Trophoblast cell (in vitro differentiated cells and primary cell): ENCODE measurements around the gene BRWD1.

Experiments used
- DNase-seq, 2 donors: peaks; one replicate each; pipeline ENCODE4 v3.0.0-alpha.2; 2016
- H2AFZ ChIP-seq: 2 replicates; pipeline ENCODE4 v1.6.1; 2013; ENCODE audit warnings: low read length, moderate library complexity, mild to moderate bottlenecking; ENCODE audit not compliant: insufficient read depth, poor library complexity
- H2AK5ac ChIP-seq: 2 replicates; pipeline ENCODE4 v1.6.1; 2013; ENCODE audit warnings: mild to moderate bottlenecking, low read length
- H2BK120ac ChIP-seq: 2 replicates; pipeline ENCODE4 v1.6.1; 2013; ENCODE audit warnings: low read length, mild to moderate bottlenecking, moderate library complexity; ENCODE audit not compliant: insufficient read depth, poor library complexity
- H2BK12ac ChIP-seq: 2 replicates; pipeline ENCODE4 v1.6.1; 2013; ENCODE audit warnings: mild to moderate bottlenecking, low read length, moderate library complexity
- H2BK5ac ChIP-seq: 2 replicates; pipeline ENCODE4 v1.6.1; 2013; ENCODE audit warnings: low read length, low read depth, moderate library complexity, mild to moderate bottlenecking; ENCODE audit not compliant: poor library complexity
- H3K14ac ChIP-seq: 2 replicates; pipeline ENCODE4 v1.6.1; 2013; ENCODE audit warnings: mild to moderate bottlenecking, low read length
- H3K18ac ChIP-seq: 2 replicates; pipeline ENCODE4 v1.6.1; 2013; ENCODE audit warnings: mild to moderate bottlenecking, low read length
- H3K23ac ChIP-seq: 2 replicates; pipeline ENCODE4 v1.6.1; 2013; ENCODE audit warnings: low read length
- H3K27ac ChIP-seq: 2 replicates; pipeline ENCODE4 v1.5.1; 2013; ENCODE audit warnings: low read depth, mild to moderate bottlenecking, inconsistent platforms, low read length, moderate library complexity
- H3K27me3 ChIP-seq: 2 replicates; pipeline ENCODE4 v1.6.1; 2013; ENCODE audit warnings: inconsistent platforms, mild to moderate bottlenecking, low read length, moderate library complexity; ENCODE audit not compliant: insufficient read depth
- H3K36me3 ChIP-seq, 2 experiments: 1 replicate in 1 of 2; 2 replicates in 1 of 2; pipeline ENCODE4 v1.6.1; 2013; ENCODE audit warnings: low read length in 2 of 2, mild to moderate bottlenecking in 2 of 2, moderate library complexity in 1 of 2; ENCODE audit not compliant: insufficient read depth in 2 of 2, control insufficient read depth in 1 of 2
- H3K4ac ChIP-seq: 2 replicates; pipeline ENCODE4 v1.6.1; 2013; ENCODE audit warnings: low read depth, mild to moderate bottlenecking, low read length, moderate library complexity
- H3K4me1 ChIP-seq, 2 experiments: 1 replicate in 1 of 2; 2 replicates in 1 of 2; pipeline ENCODE4 v1.6.1; 2013; ENCODE audit warnings: low read length in 2 of 2, mild to moderate bottlenecking in 2 of 2, moderate library complexity in 1 of 2; ENCODE audit not compliant: insufficient read depth in 2 of 2, control insufficient read depth in 1 of 2
- H3K4me2 ChIP-seq: 2 replicates; pipeline ENCODE4 v1.6.1; 2013; ENCODE audit warnings: inconsistent platforms, mild to moderate bottlenecking, low read length, moderate library complexity
- H3K4me3 ChIP-seq: 2 replicates; pipeline ENCODE4 v1.5.1; 2013; ENCODE audit warnings: mild to moderate bottlenecking, low read depth, low read length, inconsistent platforms
- H3K79me1 ChIP-seq: one replicate; pipeline ENCODE4 v1.6.1; 2013; ENCODE audit warnings: low read length
- H3K79me2 ChIP-seq: 2 replicates; pipeline ENCODE4 v1.6.1; 2013; ENCODE audit warnings: low read length, mild to moderate bottlenecking; ENCODE audit not compliant: control insufficient read depth, insufficient read depth, poor library complexity
- H3K9ac ChIP-seq: 2 replicates; pipeline ENCODE4 v1.6.1; 2013; ENCODE audit warnings: mild to moderate bottlenecking, low read length
- H3K9me3 ChIP-seq: 2 replicates; pipeline ENCODE4 v1.6.1; 2013; ENCODE audit warnings: low read depth, mild to moderate bottlenecking, control low read depth, inconsistent platforms, low read length; ENCODE audit not compliant: insufficient read depth
- H4K12ac ChIP-seq: 2 replicates; pipeline ENCODE4 v1.6.1; 2013; ENCODE audit warnings: low read depth, mild to moderate bottlenecking, low read length, moderate library complexity
- H4K8ac ChIP-seq: 2 replicates; pipeline ENCODE4 v1.6.1; 2013; ENCODE audit warnings: low read depth, mild to moderate bottlenecking, low read length, moderate library complexity
- H4K91ac ChIP-seq: one replicate; pipeline ENCODE4 v1.6.1; 2013; ENCODE audit warnings: low read depth, mild to moderate bottlenecking, low read length, moderate library complexity
- WGBS: extraction: QIAGEN DNeasy Blood & Tissue Kit; methylation state at CpG from one replicate; pipeline ENCODE4 v1.1.7; 2013; ENCODE audit warnings: missing lambda C conversion rate; ENCODE audit not compliant: insufficient read length, insufficient coverage; ENCODE audit errors: extremely low coverage; 5-methylcytosine and 5-hydroxymethylcytosine counted together

The BRWD1 gene

DNA sequence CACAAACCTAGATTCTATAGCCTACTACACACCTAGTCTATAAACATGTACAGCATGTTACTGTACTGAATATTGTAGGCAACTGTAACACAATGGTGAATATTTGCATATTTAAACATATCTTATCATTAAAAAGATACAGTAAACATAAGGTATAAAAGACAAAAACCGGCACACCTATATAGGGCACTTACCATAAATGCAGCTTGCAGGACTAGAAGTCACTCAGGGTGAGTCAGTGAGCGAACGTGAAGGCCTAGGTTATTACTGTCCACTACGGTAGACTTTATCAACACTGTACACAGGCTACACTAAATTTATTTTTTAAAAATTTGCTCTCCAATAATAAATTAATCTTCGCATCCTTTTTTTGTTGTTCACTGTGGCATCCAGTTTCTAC is 143.5 kb downstream of the BRWD1 start:
- no peak for DNase-seq
- Histone ChIP-seq H3K4me1 (no peaks in the 10 kb centered on the region), H3K4me2 (no peak overlapping the region), H3K79me2 (no peaks in the 10 kb centered on the region), H4K8ac (no peak overlapping the region), H3K23ac (no peak overlapping the region), H2BK120ac (no peak overlapping the region), H3K14ac (no peak overlapping the region), H3K4me3 (no peak overlapping the region), H3K36me3 (peaks cover 8 to 23% of the 10 kb centered on the region in 2 experiments), H3K27me3 (no peaks in the 10 kb centered on the region), H2AK5ac (no peak overlapping the region), H3K9me3 (peaks cover 2% of the 10 kb centered on the region), H3K27ac (no peak overlapping the region), H4K12ac (no peak overlapping the region), H3K79me1 (no peaks in the 10 kb centered on the region), H4K91ac (no peak overlapping the region), H3K4ac (no peak overlapping the region), H3K18ac (no peak overlapping the region), H2BK12ac (no peak overlapping the region), H3K9ac (no peak overlapping the region), H2AFZ (no peak overlapping the region), H2BK5ac (no peak overlapping the region)
- no CpG with 5 or more reads among the region's 5 CpGs for WGBS

DNA sequence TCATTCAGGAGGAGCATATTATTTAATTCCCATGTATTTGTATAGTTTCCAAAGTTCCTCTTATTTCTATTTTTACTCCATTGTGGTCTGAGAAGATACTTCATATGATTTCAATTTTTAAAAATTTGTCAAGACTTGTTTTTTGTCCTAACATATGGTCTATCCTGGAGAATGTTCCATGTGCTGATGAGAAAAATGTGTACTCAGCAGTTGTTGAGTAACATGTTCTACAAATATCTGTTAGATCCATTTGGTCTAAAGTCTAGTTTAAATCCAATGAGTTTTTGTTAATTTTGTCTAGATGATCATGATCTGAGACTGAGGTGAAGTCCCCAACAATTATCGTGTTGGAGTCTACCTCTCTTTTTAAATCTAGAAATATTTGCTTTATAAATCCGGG is 144.6 kb downstream of the BRWD1 start:
- H3K79me2 ChIP-seq = no peaks in the 10 kb centered on the region
- H2AK5ac ChIP-seq = no peak overlapping the region
- H3K18ac ChIP-seq = no peak overlapping the region
- no peak overlapping the region for H3K27ac ChIP-seq
- H3K23ac ChIP-seq = no peak overlapping the region
- H4K12ac ChIP-seq = no peak overlapping the region
- no peaks in the 10 kb centered on the region for H3K27me3 ChIP-seq
- H3K9me3 ChIP-seq = peaks cover 4% of the 10 kb centered on the region
- H4K91ac ChIP-seq = no peak overlapping the region
- H3K4ac ChIP-seq = no peak overlapping the region
- no peak overlapping the region for H2BK12ac ChIP-seq
- H4K8ac ChIP-seq = no peak overlapping the region
- H3K14ac ChIP-seq = no peak overlapping the region
- peaks cover 8 to 20% of the 10 kb centered on the region in 2 experiments for H3K36me3 ChIP-seq
- H3K4me2 ChIP-seq = no peak overlapping the region
- no peak overlapping the region for H2BK120ac ChIP-seq
- H2AFZ ChIP-seq = no peak overlapping the region
- no peak overlapping the region for H2BK5ac ChIP-seq
- H3K4me1 ChIP-seq = no peaks in the 10 kb centered on the region
- DNase-seq = no peak
- no peak overlapping the region for H3K4me3 ChIP-seq
- no peak overlapping the region for H3K9ac ChIP-seq
- WGBS = no CpG with 5 or more reads among the region's 2 CpGs
- H3K79me1 ChIP-seq = no peaks in the 10 kb centered on the region

DNA sequence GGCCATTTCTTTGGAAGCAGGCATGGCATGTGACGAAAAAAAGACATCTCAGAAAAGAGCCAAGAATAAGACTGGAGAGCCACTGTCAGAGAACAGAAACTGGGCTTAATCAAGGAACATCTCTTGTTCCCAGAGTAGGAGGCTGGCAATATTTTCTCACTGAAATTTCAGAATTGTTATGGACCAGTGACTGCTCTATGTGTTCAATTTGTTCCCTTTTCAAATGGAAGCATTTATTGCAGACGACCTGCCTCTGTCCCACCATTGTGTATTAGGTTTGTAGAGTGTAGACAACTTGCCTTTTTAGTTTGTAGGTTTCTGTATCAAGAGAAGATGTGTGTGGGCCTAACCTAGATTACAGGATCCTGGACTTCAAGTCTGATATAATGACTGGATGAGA is 148.9 kb downstream of the BRWD1 start:
- H2BK5ac ChIP-seq = no peak overlapping the region
- H2BK120ac ChIP-seq = no peak overlapping the region
- no peak overlapping the region for H3K9ac ChIP-seq
- H3K79me1 ChIP-seq = no peaks in the 10 kb centered on the region
- no peak for DNase-seq
- no peak overlapping the region for H3K4ac ChIP-seq
- H3K27ac ChIP-seq = no peak overlapping the region
- H4K12ac ChIP-seq = no peak overlapping the region
- no peak overlapping the region for H2AFZ ChIP-seq
- no peak overlapping the region for H3K23ac ChIP-seq
- no CpG with 5 or more reads among the region's 2 CpGs for WGBS
- no peaks in the 10 kb centered on the region for H3K27me3 ChIP-seq
- H2BK12ac ChIP-seq = no peak overlapping the region
- no peak overlapping the region for H2AK5ac ChIP-seq
- H3K4me1 ChIP-seq = no peaks in the 10 kb centered on the region
- no peak overlapping the region for H3K4me2 ChIP-seq
- no peaks in the 10 kb centered on the region for H3K79me2 ChIP-seq
- peaks cover 2 to 4% of the 10 kb centered on the region in 2 experiments for H3K36me3 ChIP-seq
- no peak overlapping the region for H3K18ac ChIP-seq
- H4K91ac ChIP-seq = no peak overlapping the region
- H4K8ac ChIP-seq = no peak overlapping the region
- H3K14ac ChIP-seq = no peak overlapping the region
- peaks cover 4% of the 10 kb centered on the region for H3K9me3 ChIP-seq
- H3K4me3 ChIP-seq = no peak overlapping the region

DNA sequence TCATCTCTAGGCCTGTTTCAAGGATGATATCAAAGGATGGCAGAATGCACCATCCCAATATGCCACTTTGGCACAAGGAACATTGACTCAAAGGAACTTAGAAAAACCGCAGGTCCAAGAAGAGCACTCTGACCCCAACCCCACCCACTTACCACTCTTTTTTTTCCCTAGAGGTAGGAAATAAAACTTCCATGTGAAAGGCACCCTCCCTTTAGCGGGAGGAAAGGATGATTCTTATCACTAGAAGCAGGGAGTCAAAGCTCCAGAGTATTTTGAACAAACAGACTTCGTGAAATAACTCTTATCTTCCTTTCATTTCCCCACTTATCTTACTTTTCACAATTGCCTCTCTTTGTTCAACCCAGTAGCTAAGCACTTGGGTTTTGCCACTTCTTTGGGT is 152.4 kb downstream of the BRWD1 start:
- Histone ChIP-seq H3K79me1 (no peaks in the 10 kb centered on the region), H3K18ac (no peak overlapping the region), H3K4ac (no peak overlapping the region), H3K27me3 (no peaks in the 10 kb centered on the region), H2AK5ac (no peak overlapping the region), H3K9me3 (peaks cover 4% of the 10 kb centered on the region), H2AFZ (no peak overlapping the region), H3K27ac (no peak overlapping the region), H2BK12ac (no peak overlapping the region), H2BK120ac (no peak overlapping the region), H4K8ac (no peak overlapping the region), H4K12ac (no peak overlapping the region), H4K91ac (no peak overlapping the region), H3K4me2 (no peak overlapping the region), H2BK5ac (no peak overlapping the region), H3K9ac (no peak overlapping the region), H3K36me3 (no peaks in the 10 kb centered on the region), H3K23ac (no peak overlapping the region), H3K14ac (no peak overlapping the region), H3K4me1 (no peaks in the 10 kb centered on the region), H3K79me2 (no peaks in the 10 kb centered on the region), H3K4me3 (no peak overlapping the region)
- no peak for DNase-seq
- WGBS = no CpG with 5 or more reads among the region's 3 CpGs
